HepG2 (cell line): Measurements from ENCODE around the gene NEDD4L. TPM values are rescaled to one million over a fixed set of nuclear protein-coding genes. Genes with fewer than 3 reads are reported as not detected.

Experiments
- ATAC-seq: fragments of 200-7000 bp; cut with Tn5 transposase; 3 replicates; pipeline ENCODE4 v1.9.1; 2020; ENCODE audit warnings: mild to moderate bottlenecking, moderate library complexity
- BruUV-seq: library from RNA; stranded (reverse); fragments of 400-500 nt; replicated peaks from 2 replicates; lab custom pipeline; 2021; lab: Mats Ljungman, UMichigan
- CTCF ChIA-PET: fragments of 300-600 bp; formaldehyde crosslinking; extraction: SDS; loops from one replicate; lab custom pipeline; 2021; ENCODE audit warnings: low total read pairs, inconsistent platforms, low intra/inter-chr PET ratio; lab: Yijun Ruan, JAX
- POLR2A ChIA-PET: fragments of 350-600 bp; sonication (Branson Sonifier 250); formaldehyde crosslinking; loops from one replicate; lab custom pipeline; 2020; ENCODE audit warnings: antibody characterized with exemption, inconsistent platforms; lab: Yijun Ruan, JAX
- DNase-seq: peaks from one replicate; pipeline ENCODE4 v3.0.0-alpha.2; 2015; ENCODE audit warnings: low spot score
- FAIRE-seq: peaks from 3 replicates; lab custom pipeline; 2011; peaks lifted over from hg19 to GRCh38; lab: Jason Lieb, UNC
- H2AFZ ChIP-seq: one replicate; pipeline ENCODE4 v1.6.1; 2011; ENCODE audit warnings: low read length, inconsistent platforms
- H3K27ac ChIP-seq: fragments of 300-600 bp; 3 replicates; pipeline ENCODE4 v1.8.0; 2011; ENCODE audit warnings: mixed run types, mild to moderate bottlenecking, mixed read lengths, low read length, inconsistent platforms; ENCODE audit not compliant: insufficient read depth; ENCODE audit errors: extremely low read length
- H3K27me3 ChIP-seq, 2 experiments: fragments of 200-600 bp in 1 of 2; 2 replicates in 1 of 2; 3 replicates in 1 of 2; pipeline versions ENCODE4 v1.6.0 to v1.8.0; 2011; ENCODE audit warnings: low read length in 2 of 2, mild to moderate bottlenecking in 2 of 2, moderate library complexity in 2 of 2, inconsistent platforms in 1 of 2; ENCODE audit not compliant: insufficient read depth in 2 of 2, control insufficient read depth in 1 of 2
- H3K36me3 ChIP-seq, 2 experiments: fragments of 200-600 bp in 1 of 2; replicated peaks in 1 of 2; 2 replicates in 1 of 2; 3 replicates in 1 of 2; pipeline versions ENCODE4 v1.5.1 to v1.8.0; 2011; ENCODE audit warnings: low read length in 2 of 2, inconsistent platforms in 1 of 2; ENCODE audit not compliant: insufficient read depth in 2 of 2, control insufficient read depth in 1 of 2
- H3K4me1 ChIP-seq: 2 replicates; pipeline ENCODE4 v1.5.1; 2012; ENCODE audit warnings: low read length, inconsistent platforms; ENCODE audit not compliant: insufficient read depth
- H3K4me2 ChIP-seq: 2 replicates; pipeline ENCODE4 v1.6.0; 2011; ENCODE audit warnings: low read depth, low read length, inconsistent platforms
- H3K4me3 ChIP-seq, 3 experiments: fragments of 200-600 bp in 1 of 3; sonication (generic), shearing (Covaris generic) in 1 of 3; replicated peaks in 1 of 3; 2 replicates each; pipeline ENCODE4 v1.5.1; 2011 to 2016; ENCODE audit warnings: low read length in 3 of 3, inconsistent platforms in 2 of 3, low read depth in 2 of 3, mild to moderate bottlenecking in 2 of 3, control low read depth in 1 of 3, mixed read lengths in 1 of 3; ENCODE audit not compliant: insufficient read depth in 1 of 3
- H3K79me2 ChIP-seq: one replicate; pipeline ENCODE4 v1.6.1; 2011; ENCODE audit warnings: low read length, inconsistent platforms; ENCODE audit not compliant: insufficient read depth
- H3K9ac ChIP-seq: 2 replicates; pipeline ENCODE4 v1.6.0; 2011; ENCODE audit warnings: mild to moderate bottlenecking, low read depth, low read length, inconsistent platforms; ENCODE audit not compliant: insufficient read depth
- H3K9me3 ChIP-seq: 2 replicates; pipeline ENCODE4 v1.5.1; 2012; ENCODE audit warnings: mild to moderate bottlenecking, low read length
- H4K20me1 ChIP-seq: 2 replicates; pipeline ENCODE4 v1.6.0; 2011; ENCODE audit warnings: inconsistent platforms, mild to moderate bottlenecking, low read length, moderate library complexity; ENCODE audit not compliant: insufficient read depth
- CENPX ChIP-seq: sonication (generic); formaldehyde crosslinking; IDR thresholded peaks from 2 replicates; pipeline ENCODE4 v1.9.0; 2021; ENCODE audit warnings: mild to moderate bottlenecking, missing genetic modification reagents, moderate library complexity
- FOXK1 ChIP-seq: sonication (generic); formaldehyde crosslinking; IDR thresholded peaks from 2 replicates; pipeline ENCODE4 v1.4.0; 2020; ENCODE audit warnings: low read depth, missing genetic modification reagents, borderline replicate concordance
- HOXA5 ChIP-seq: sonication (generic); formaldehyde crosslinking; IDR thresholded peaks from 2 replicates; pipeline ENCODE4 v1.4.0; 2020; ENCODE audit warnings: missing genetic modification reagents
- MZF1 ChIP-seq: sonication (generic); formaldehyde crosslinking; IDR thresholded peaks from 2 replicates; pipeline ENCODE4 v1.8.1; 2023; ENCODE audit warnings: mild to moderate bottlenecking, missing genetic modification reagents, borderline replicate concordance
- PAX8 ChIP-seq: sonication (generic); formaldehyde crosslinking; IDR thresholded peaks from 2 replicates; pipeline ENCODE4 v1.8.0; 2022; ENCODE audit warnings: mild to moderate bottlenecking, missing genetic modification reagents, borderline replicate concordance
- SETDB1 ChIP-seq: sonication (generic); formaldehyde crosslinking; IDR thresholded peaks from 2 replicates; pipeline ENCODE4 v1.5.1; 2020; ENCODE audit warnings: missing genetic modification reagents, mild to moderate bottlenecking, borderline replicate concordance
- SKI ChIP-seq: fragments of 450-650 bp; IDR thresholded peaks from one replicate; pipeline ENCODE4 v1.6.1; 2018; ENCODE audit warnings: mild to moderate bottlenecking; ENCODE audit not compliant: partially characterized antibody
- ZFYVE20 ChIP-seq: sonication (generic); formaldehyde crosslinking; IDR thresholded peaks from 2 replicates; pipeline ENCODE4 v1.8.0; 2023; ENCODE audit warnings: low read depth, mild to moderate bottlenecking, moderate library complexity, missing genetic modification reagents, borderline replicate concordance
- ZNF274 ChIP-seq: sonication (generic); formaldehyde crosslinking; IDR thresholded peaks from 2 replicates; pipeline ENCODE4 v1.5.1; 2020; ENCODE audit warnings: mild to moderate bottlenecking, missing genetic modification reagents
- ZNF34 ChIP-seq: sonication (generic); formaldehyde crosslinking; IDR thresholded peaks from 2 replicates; pipeline ENCODE4 v1.4.0; 2020; ENCODE audit warnings: mild to moderate bottlenecking, missing genetic modification reagents, borderline replicate concordance
- ZNF430 ChIP-seq: sonication (generic); formaldehyde crosslinking; IDR thresholded peaks from 2 replicates; pipeline ENCODE4 v1.9.0; 2021; ENCODE audit warnings: mild to moderate bottlenecking, missing genetic modification reagents
- ZNF563 ChIP-seq: sonication (generic); formaldehyde crosslinking; IDR thresholded peaks from 2 replicates; pipeline ENCODE4 v1.8.0; 2022; ENCODE audit warnings: mild to moderate bottlenecking, moderate library complexity, missing genetic modification reagents
- WGBS: methylation state at CpG from one replicate; pipeline ENCODE4 v1.1.6; 2017; ENCODE audit warnings: low lambda C conversion rate; 5-methylcytosine and 5-hydroxymethylcytosine counted together
- in situ Hi-C: cut with HindIII; loops from 2 replicates; pipeline ENCODE4 v1.10.0; 2017; ENCODE audit warnings: low pct_unique_long_range_greater_than_20kb; ENCODE audit not compliant: extremely low pct_ligation_motif_present
- intact Hi-C: fragments of 100-400 bp; cut with micrococcal nuclease; formaldehyde crosslinking; loops from one replicate; pipeline ENCODE4 v1.10.0; 2022; ENCODE audit not compliant: unreplicated experiment
- polyA plus RNA-seq, 8 experiments: library from polyadenylated mRNA; depleted of rRNA in 3 of 8; stranded (reverse) in 7 of 8; unstranded in 1 of 8; fragments of >200 nt; fragmentation: Illumina TruSeq in 4 of 8; extraction: Trizol in 4 of 8; gene quantifications; 2 replicates each; pipeline versions ENCODE4 v1.2.1 to v1.2.3, GENCODE V29; 2011 to 2016; ENCODE audit warnings: low read depth in 4 of 8, missing spikeins in 1 of 8, mixed read lengths in 1 of 8; ENCODE audit not compliant: insufficient read depth in 1 of 8
- total RNA-seq, 5 experiments: library from RNA; depleted of rRNA; stranded (reverse); fragments of >200 nt; fragmentation: Illumina TruSeq; extraction: Trizol; gene quantifications; 2 replicates each; pipeline ENCODE4 v1.2.3, GENCODE V29; 2016; ENCODE audit warnings: low read depth in 1 of 5

Gene NEDD4L
- total and polyA plus RNA-seq, 2 of the 13 experiments (the other 11 are each of a cell fraction or from before 2014, with no cell fraction given), result 168 to 390 TPM

DNA sequence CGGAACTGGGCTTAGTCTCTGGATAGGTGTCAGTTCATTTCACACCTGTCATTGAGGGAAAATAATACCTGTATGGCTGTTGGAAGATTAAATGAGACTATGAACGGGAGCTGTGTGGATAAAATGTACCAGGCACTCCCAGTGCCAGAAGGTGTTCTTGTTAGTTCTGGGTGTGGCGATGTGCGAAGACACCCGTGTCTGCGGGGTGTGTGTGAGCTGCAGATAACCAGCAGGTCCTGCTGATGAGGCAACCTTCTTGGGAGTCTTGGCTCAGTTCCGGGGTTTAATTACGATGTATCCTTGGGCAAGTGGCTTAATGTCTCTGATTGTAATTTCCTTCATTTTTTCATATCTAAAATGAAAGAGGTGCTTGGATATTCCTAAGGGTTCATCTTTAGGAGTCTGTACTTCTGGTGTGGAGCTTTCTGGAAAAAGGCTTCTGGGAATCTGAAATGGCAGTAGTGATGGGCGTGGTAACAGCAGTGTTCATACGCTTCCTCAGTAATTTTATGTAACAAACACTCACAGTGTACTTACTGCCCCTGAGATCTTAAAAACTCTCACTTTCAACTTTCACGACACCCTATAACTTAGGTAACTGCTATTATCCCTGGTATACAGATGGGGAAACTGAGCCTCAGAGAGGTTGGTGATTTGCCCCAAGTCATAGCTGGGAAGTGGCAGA lies 35.0 kb downstream of the NEDD4L start:
- in situ Hi-C loops, result no loop called here
- no peaks in the 10 kb centered on the region for H3K36me3 ChIP-seq
- H3K4me3 ChIP-seq, result no peak overlapping the region
- H3K9me3 ChIP-seq, result no peaks in the 10 kb centered on the region
- no peak for ATAC-seq
- H4K20me1 ChIP-seq, result no peaks in the 10 kb centered on the region
- no peak overlapping the region for H2AFZ ChIP-seq
- no peaks in the 10 kb centered on the region for H3K27me3 ChIP-seq
- H3K4me1 ChIP-seq, result peaks cover 15% of the 10 kb centered on the region
- ChIA-PET CTCF (no interaction called here), POLR2A (no interaction called here)
- H3K79me2 ChIP-seq, result peaks cover 20% of the 10 kb centered on the region
- no peak for DNase-seq
- intact Hi-C loops, result no loop called here
- H3K4me2 ChIP-seq, result no peak overlapping the region
- WGBS, result 99% methylated on average over 9 of the region's 11 CpGs
- no TSS peak for BruUV-seq
- FAIRE-seq, result no peak
- H3K9ac ChIP-seq, result no peak overlapping the region
- no peak for TF ChIP-seq CENPX
- no peak for TF ChIP-seq ZNF430 (CRISPR knock-in tag)
- no peak for TF ChIP-seq SETDB1 (CRISPR knock-in tag)
- TF ChIP-seq FOXK1, result no peak
- no peak for TF ChIP-seq ZNF563 (CRISPR knock-in tag)
- no peak for TF ChIP-seq ZNF34 (CRISPR knock-in tag)
- no peak for TF ChIP-seq HOXA5 (CRISPR knock-in tag)
- no peak for TF ChIP-seq MZF1
- TF ChIP-seq SKI, result no peak
- TF ChIP-seq PAX8, result no peak
- TF ChIP-seq ZNF274 (CRISPR knock-in tag), result no peak
- TF ChIP-seq ZFYVE20 (CRISPR knock-in tag), result no peak
- H3K27ac ChIP-seq, result no peak overlapping the region
